Hepatocyte (in vitro differentiated cells): ENCODE results near the gene ACY1.

Experiments
- CTCF ChIP-seq: fragments of 200-600 bp; sonication (generic); IDR thresholded peaks from 2 replicates; pipeline ENCODE4 v1.5.1; 2016; ENCODE audit warnings: antibody characterized with exemption, mild to moderate bottlenecking; ENCODE audit not compliant: poor library complexity
- EZH2 ChIP-seq: fragments of 200-600 bp; sonication (generic); IDR thresholded peaks from 2 replicates; pipeline ENCODE4 v1.6.1; 2016; ENCODE audit warnings: antibody characterized with exemption, mild to moderate bottlenecking, borderline replicate concordance

- no peak for TF ChIP-seq CTCF
- no peak for TF ChIP-seq EZH2
Observed at GRCh38 chr3:51995346-51996163, 12.2 kb downstream of the ACY1 start, which contains the start of gene RPL29.
